B cell (primary cell): ENCODE measurements around the gene ASPSCR1. TPM values are rescaled to one million over a fixed set of nuclear protein-coding genes. Genes with fewer than 3 reads are reported as not detected.

ENCODE experiments used
- ATAC-seq: fragments of 200-7000 bp; cut with Tn5 transposase; one replicate; pipeline ENCODE4 v1.10.0; 2021; ENCODE audit warnings: low read depth, mild to moderate bottlenecking, moderate number of reproducible peaks, moderate library complexity
- CTCF ChIA-PET: fragments of 350-600 bp; sonication (Branson Sonifier 250); formaldehyde crosslinking; loops from one replicate; lab custom pipeline; 2021; ENCODE audit warnings: antibody characterized with exemption, inconsistent platforms; lab: Charles Lee
- POLR2A ChIA-PET: fragments of 350-600 bp; sonication (Branson Sonifier 250); formaldehyde crosslinking; loops from one replicate; lab custom pipeline; 2021; ENCODE audit warnings: antibody characterized with exemption; lab: Charles Lee
- DNase-seq: peaks from one replicate; pipeline ENCODE4 v3.0.0; 2013
- H2AFZ ChIP-seq: 2 replicates; pipeline ENCODE4 v1.6.1; 2012; ENCODE audit warnings: mild to moderate bottlenecking, low read depth, low read length; ENCODE audit not compliant: insufficient read depth, poor library complexity, severe bottlenecking
- H3K27ac ChIP-seq, 2 donors: 1 replicate in 1 of 2; 2 replicates in 1 of 2; pipeline ENCODE4 v1.5.1; 2012 to 2013; ENCODE audit warnings: low read length in 2 of 2, mild to moderate bottlenecking in 2 of 2, moderate library complexity in 1 of 2
- H3K27me3 ChIP-seq, 4 experiments: fragments of 200-600 bp in 1 of 4; sonication (generic) in 1 of 4; replicated peaks in 1 of 4; 1 replicate in 2 of 4; 2 replicates in 2 of 4; pipeline versions ENCODE4 v1.6.1 to v1.7.0; 2013 to 2016; ENCODE audit warnings: low read length in 3 of 4, mild to moderate bottlenecking in 2 of 4, mixed read lengths in 1 of 4, moderate library complexity in 1 of 4; ENCODE audit not compliant: insufficient read depth in 4 of 4, control insufficient read depth in 3 of 4; ENCODE audit errors: control extremely low read depth in 1 of 4
- H3K36me3 ChIP-seq, 2 experiments: replicated peaks in 1 of 2; 1 replicate in 1 of 2; 2 replicates in 1 of 2; pipeline versions ENCODE4 v1.6.1 to v1.7.1; 2013; ENCODE audit warnings: low read length in 1 of 2; ENCODE audit not compliant: insufficient read depth in 2 of 2, control insufficient read depth in 1 of 2; ENCODE audit errors: control extremely low read depth in 1 of 2, extremely low read depth in 1 of 2
- H3K4me1 ChIP-seq, 2 donors: fragments of 200-600 bp in 1 of 2; sonication (generic) in 1 of 2; 1 replicate in 1 of 2; 2 replicates in 1 of 2; pipeline versions ENCODE4 v1.5.1 to v1.6.1; 2013 to 2017; ENCODE audit warnings: low read length in 2 of 2; ENCODE audit not compliant: control insufficient read depth in 2 of 2, insufficient read depth in 2 of 2
- H3K4me2 ChIP-seq: replicated peaks from 2 replicates; pipeline ENCODE3; 2012; ENCODE audit warnings: mild to moderate bottlenecking, low read depth, low read length; ENCODE audit not compliant: poor library complexity, severe bottlenecking
- H3K4me3 ChIP-seq, 5 experiments: fragments of 200-600 bp in 1 of 5; sonication (generic) in 1 of 5; 1 replicate in 3 of 5; 2 replicates in 2 of 5; pipeline versions ENCODE4 v1.5.1 to v1.7.0; 2011 to 2016; ENCODE audit warnings: low read length in 4 of 5, mild to moderate bottlenecking in 4 of 5, low read depth in 2 of 5, control low read depth in 1 of 5, moderate library complexity in 1 of 5; ENCODE audit not compliant: insufficient read depth in 1 of 5; ENCODE audit errors: control extremely low read depth in 1 of 5, extremely low read depth in 1 of 5
- H3K79me2 ChIP-seq: fragments of 200-600 bp; sonication (generic); one replicate; pipeline ENCODE4 v1.6.0; 2016; ENCODE audit warnings: low read length; ENCODE audit not compliant: control insufficient read depth, insufficient read depth
- H3K9ac ChIP-seq: fragments of 200-600 bp; sonication (generic); 2 replicates; pipeline ENCODE4 v1.6.1; 2017; ENCODE audit warnings: mild to moderate bottlenecking, low read length, moderate library complexity
- H3K9me3 ChIP-seq, 3 donors: one replicate each; pipeline versions ENCODE4 v1.6.1 to v1.7.1; 2013; ENCODE audit warnings: low read length in 2 of 3; ENCODE audit not compliant: control insufficient read depth in 2 of 3, insufficient read depth in 1 of 3; ENCODE audit errors: control extremely low read depth in 1 of 3
- H4K20me1 ChIP-seq: 2 replicates; pipeline ENCODE4 v1.6.0; 2012; ENCODE audit warnings: mild to moderate bottlenecking, low read length; ENCODE audit not compliant: insufficient read depth, control insufficient read depth, poor library complexity, severe bottlenecking
- H3K27ac Mint-ChIP-seq: one replicate; pipeline ENCODE4 v1.8.0; 2021; ENCODE audit warnings: mixed read lengths
- H3K27me3 Mint-ChIP-seq: one replicate; pipeline ENCODE4 v1.8.0; 2021; ENCODE audit warnings: mixed read lengths
- H3K4me1 Mint-ChIP-seq: one replicate; pipeline ENCODE4 v1.8.0; 2021; ENCODE audit warnings: mixed read lengths
- H3K4me3 Mint-ChIP-seq: one replicate; pipeline ENCODE4 v1.8.0; 2021; ENCODE audit warnings: mixed read lengths
- H3K9me3 Mint-ChIP-seq: one replicate; pipeline ENCODE4 v1.8.0; 2022; ENCODE audit warnings: mixed read lengths; ENCODE audit not compliant: insufficient read depth
- EZH2 ChIP-seq: IDR thresholded peaks from 2 replicates; pipeline ENCODE4 v1.6.1; 2012; ENCODE audit warnings: borderline replicate concordance, low read depth, mild to moderate bottlenecking, moderate library complexity, low read length; ENCODE audit not compliant: insufficient read depth, poor library complexity, severe bottlenecking
- WGBS: methylation state at CpG from one replicate; pipeline ENCODE4 v1.1.5; 2013; ENCODE audit warnings: missing lambda C conversion rate; ENCODE audit not compliant: insufficient coverage; 5-methylcytosine and 5-hydroxymethylcytosine counted together
- intact Hi-C: fragments of 100-400 bp; cut with micrococcal nuclease; formaldehyde crosslinking; loops from one replicate; pipeline ENCODE4 v1.10.0; 2022
- polyA plus RNA-seq: library from polyadenylated mRNA; depleted of rRNA; stranded (reverse); fragments of >200 nt; gene quantifications from 2 replicates; pipeline ENCODE4 v1.2.3, GENCODE V29; 2012
- total RNA-seq, 2 donors: library from RNA; stranded (reverse); fragments of 120-200 nt in 1 of 2; gene quantifications; 1 replicate in 1 of 2; 2 replicates in 1 of 2; pipeline versions ENCODE4 v1.2.3 to v1.2.4, GENCODE V29; 2013 to 2022
- TF ChIP-seq, protein P1 (sequence below): fragments of 200-600 bp; IDR thresholded peaks from one replicate; pipeline ENCODE4 v1.8.0; 2022; ENCODE audit warnings: antibody characterized with exemption, mild to moderate bottlenecking

ASPSCR1 gene
- total and polyA plus RNA-seq, 2 donors (not counting 1 experiment from before 2014, with no cell fraction given), result 34.0 to 46.7 TPM

DNA sequence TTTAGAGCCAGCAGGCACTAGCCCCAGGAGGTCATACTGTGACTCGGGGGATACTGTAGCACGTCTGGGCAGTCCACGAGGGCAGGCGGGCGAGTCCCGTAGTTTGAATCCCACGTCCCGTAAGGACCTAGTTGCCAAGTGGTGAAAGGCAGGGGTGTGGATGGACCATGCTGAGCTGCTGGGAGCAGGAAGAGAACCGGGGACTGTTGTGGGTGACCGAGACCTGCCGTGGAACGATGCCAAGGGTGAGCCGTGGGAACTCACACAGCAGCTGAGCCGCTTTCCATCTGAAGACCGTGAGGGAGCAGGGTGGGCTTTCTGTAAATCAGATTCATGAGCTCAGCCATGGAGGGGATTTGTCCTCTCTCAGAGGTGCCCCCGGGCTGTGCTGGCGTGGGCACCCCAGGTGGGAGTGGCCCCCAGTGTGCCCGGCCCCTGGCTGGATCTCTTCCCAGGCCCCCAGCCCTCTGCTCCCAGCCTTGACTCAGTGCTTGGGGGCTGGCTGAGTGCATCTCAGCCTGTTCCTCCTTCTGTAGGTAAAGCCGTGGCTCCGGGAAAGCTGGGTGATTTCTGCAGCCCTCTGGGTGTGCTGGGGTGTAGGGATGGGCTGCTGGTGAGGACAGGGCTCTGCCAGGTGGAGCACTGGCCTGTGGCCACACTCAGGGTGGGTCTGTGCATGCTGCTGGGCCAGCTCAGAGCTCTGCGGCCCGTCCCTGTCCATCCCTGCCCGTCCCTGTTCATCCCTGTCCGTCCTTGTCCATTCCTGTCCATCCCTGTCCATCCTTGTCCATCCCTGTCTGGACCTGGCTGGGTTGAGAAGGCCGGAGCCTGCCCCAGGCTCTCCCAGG, 13.6 kb downstream of the ASPSCR1 start:
- Histone ChIP-seq H3K4me3 (no peak overlapping the region), H3K9ac (no peak overlapping the region), H3K27ac (no peak overlapping the region), H3K79me2 (peaks cover 42% of the 10 kb centered on the region), H3K36me3 (peaks cover 0 to 8% of the 10 kb centered on the region in 2 experiments), H3K27me3 (no peaks in the 10 kb centered on the region), H2AFZ (no peak overlapping the region), H4K20me1 (peaks cover 32% of the 10 kb centered on the region), H3K4me1 (no peaks in the 10 kb centered on the region), H3K9me3 (no peaks in the 10 kb centered on the region), H3K4me2 (no peak overlapping the region)
- H3K4me3 Mint-ChIP-seq, result no peak overlapping the region
- H3K4me1 Mint-ChIP-seq, result peaks cover 3% of the 10 kb centered on the region
- no peak overlapping the region for H3K27ac Mint-ChIP-seq
- no peaks in the 10 kb centered on the region for H3K27me3 Mint-ChIP-seq
- POLR2A ChIA-PET, result no interaction called here
- CTCF ChIA-PET, result no interaction called here
- WGBS, result 98% methylated on average over 25 of the region's 25 CpGs
- intact Hi-C loops, result no loop called here
- TF ChIP-seq, protein P1, sequence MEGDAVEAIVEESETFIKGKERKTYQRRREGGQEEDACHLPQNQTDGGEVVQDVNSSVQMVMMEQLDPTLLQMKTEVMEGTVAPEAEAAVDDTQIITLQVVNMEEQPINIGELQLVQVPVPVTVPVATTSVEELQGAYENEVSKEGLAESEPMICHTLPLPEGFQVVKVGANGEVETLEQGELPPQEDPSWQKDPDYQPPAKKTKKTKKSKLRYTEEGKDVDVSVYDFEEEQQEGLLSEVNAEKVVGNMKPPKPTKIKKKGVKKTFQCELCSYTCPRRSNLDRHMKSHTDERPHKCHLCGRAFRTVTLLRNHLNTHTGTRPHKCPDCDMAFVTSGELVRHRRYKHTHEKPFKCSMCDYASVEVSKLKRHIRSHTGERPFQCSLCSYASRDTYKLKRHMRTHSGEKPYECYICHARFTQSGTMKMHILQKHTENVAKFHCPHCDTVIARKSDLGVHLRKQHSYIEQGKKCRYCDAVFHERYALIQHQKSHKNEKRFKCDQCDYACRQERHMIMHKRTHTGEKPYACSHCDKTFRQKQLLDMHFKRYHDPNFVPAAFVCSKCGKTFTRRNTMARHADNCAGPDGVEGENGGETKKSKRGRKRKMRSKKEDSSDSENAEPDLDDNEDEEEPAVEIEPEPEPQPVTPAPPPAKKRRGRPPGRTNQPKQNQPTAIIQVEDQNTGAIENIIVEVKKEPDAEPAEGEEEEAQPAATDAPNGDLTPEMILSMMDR, result no peak
- TF ChIP-seq EZH2, result no peak
- no peak for ATAC-seq
- no peak for DNase-seq
- H3K9me3 Mint-ChIP-seq, result no peaks in the 10 kb centered on the region

GRCh38 chr17:81991684-81992305, 14.4 kb downstream of the ASPSCR1 start:
- no peak overlapping the region for H3K9ac ChIP-seq
- WGBS, result 85% methylated on average over 27 of the region's 31 CpGs
- intact Hi-C loops, result no loop called here
- TF ChIP-seq, protein P1, result no peak
- no peak for TF ChIP-seq EZH2
- H3K9me3 ChIP-seq, result no peaks in the 10 kb centered on the region
- no peak overlapping the region for H3K27ac Mint-ChIP-seq
- no peaks in the 10 kb centered on the region for H3K4me1 ChIP-seq
- no peaks in the 10 kb centered on the region for H3K27me3 Mint-ChIP-seq
- H3K27ac ChIP-seq, result no peak overlapping the region
- no peak overlapping the region for H3K4me3 Mint-ChIP-seq
- no peak overlapping the region for H2AFZ ChIP-seq
- H3K4me3 ChIP-seq, result no peak overlapping the region
- peaks cover 0 to 3% of the 10 kb centered on the region in 2 experiments for H3K36me3 ChIP-seq
- no peaks in the 10 kb centered on the region for H3K9me3 Mint-ChIP-seq
- H3K27me3 ChIP-seq, result no peaks in the 10 kb centered on the region
- H3K79me2 ChIP-seq, result peaks cover 36% of the 10 kb centered on the region
- ChIA-PET POLR2A (no interaction called here), CTCF (no interaction called here)
- DNase-seq (no peak), ATAC-seq (no peak)
- peaks cover 3% of the 10 kb centered on the region for H3K4me1 Mint-ChIP-seq
- H3K4me2 ChIP-seq, result no peak overlapping the region
- peaks cover 27% of the 10 kb centered on the region for H4K20me1 ChIP-seq
